Adrenal gland (tissue), 12 donors: ENCODE data around the gene MITF. TPM values are rescaled to one million over a fixed set of nuclear protein-coding genes. Genes with fewer than 3 reads are reported as not detected.

Experiments used
- DNase-seq, 7 donors: peaks; one replicate each; pipeline ENCODE4 v3.0.0-alpha.2; 2019 to 2020
- H3K27ac ChIP-seq, 5 donors: fragments of 200-600 bp; sonication (generic) in 4 of 5; 1 replicate in 3 of 5; 2 replicates in 2 of 5; pipeline versions ENCODE4 v1.5.1 to v1.8.0; 2016 to 2020; ENCODE audit warnings: mild to moderate bottlenecking in 1 of 5
- H3K27me3 ChIP-seq: fragments of 200-600 bp; 2 replicates; pipeline ENCODE4 v1.8.0; 2021
- H3K36me3 ChIP-seq, 2 donors: fragments of 200-600 bp; replicated peaks in 1 of 2; 1 replicate in 1 of 2; 2 replicates in 1 of 2; pipeline versions ENCODE4 v1.5.1 to v1.8.0; 2018 to 2022
- H3K4me1 ChIP-seq, 2 donors: fragments of 200-600 bp; replicated peaks in 1 of 2; 1 replicate in 1 of 2; 2 replicates in 1 of 2; pipeline versions ENCODE4 v1.5.1 to v1.8.0; 2018 to 2021
- H3K4me3 ChIP-seq, 4 donors: fragments of 200-600 bp; sonication (generic) in 3 of 4; one replicate each; pipeline ENCODE4 v1.5.1; 2016 to 2018
- H3K9me3 ChIP-seq, 3 donors: fragments of 200-600 bp; sonication (generic) in 1 of 3; replicated peaks in 1 of 3; 1 replicate in 2 of 3; 2 replicates in 1 of 3; pipeline versions ENCODE4 v1.5.1 to v1.8.0; 2016 to 2021
- CTCF ChIP-seq, 6 experiments: fragments of 450-650 bp in 4 of 6; fragments of 200-600 bp in 2 of 6; sonication (generic) in 1 of 6; IDR thresholded peaks; 1 replicate in 5 of 6; 2 replicates in 1 of 6; pipeline versions ENCODE4 v1.5.1 to v1.8.0; 2016 to 2021; ENCODE audit warnings: antibody characterized with exemption in 6 of 6, mild to moderate bottlenecking in 2 of 6, moderate library complexity in 1 of 6
- POLR2A ChIP-seq, 2 donors: fragments of 450-650 bp; IDR thresholded peaks; one replicate each; pipeline ENCODE4 v1.6.1; 2017; ENCODE audit warnings: antibody characterized with exemption in 2 of 2, mild to moderate bottlenecking in 2 of 2, moderate library complexity in 1 of 2
- WGBS, 4 donors: extraction: QIAGEN DNeasy Blood & Tissue Kit in 2 of 4; methylation state at CpG; one replicate each; pipeline versions ENCODE4 v1.1.5 to v1.1.7; 2013 to 2017; 5-methylcytosine and 5-hydroxymethylcytosine counted together
- intact Hi-C, 2 donors: fragments of 100-400 bp; cut with DNase I; formaldehyde crosslinking; loops; one replicate each; pipeline versions ENCODE4 v1.14.1 to v1.15.0; 2022 to 2023
- polyA plus RNA-seq, 3 donors: library from polyadenylated mRNA; stranded (reverse); fragments of 200-250 nt in 2 of 3; fragments of 350-450 nt in 1 of 3; fragmentation: Illumina TruSeq in 1 of 3; extraction: RNeasy Lipid Tissue Mini Kit (QIAGEN cat#74804) in 1 of 3; gene quantifications; one replicate each; pipeline ENCODE4 v1.2.3, GENCODE V29; 2013 to 2014
- total RNA-seq, 9 donors: library from RNA; depleted of rRNA in 4 of 9; stranded (reverse); fragments of >200 nt in 4 of 9; fragments of 120-200 nt in 1 of 9; fragmentation: NEBNext Ultra II Directional in 1 of 9; extraction: Animal tissue kit (Norgen Biotek cat#: 25700) in 1 of 9; gene quantifications; one replicate each; pipeline versions ENCODE4 v1.1.0 to v1.2.4, GENCODE V29; 2013 to 2023
- donor health status: healthy with polysubstance abuse.
- donor health status: Bipolar disorder and iron deficiency.
- donor health status: DM: yes; HTN: yes; CAD: no.
- donor health status: DM: no; HTN: no; CAD: no.
- donor health status: DM: no; HTN: no; CAD: no.
- donor health status: DM: yes; HTN: yes; CAD: no.

Gene MITF
- total and polyA plus RNA-seq, 12 donors = 2.4 to 23.4 (median 10.6) TPM

- H3K27me3 ChIP-seq = no peaks in the 10 kb centered on the region
- intact Hi-C loops = no loop called here
- TF ChIP-seq CTCF (IDR thresholded peaks at IDR 0.05) (no peak), POLR2A (IDR thresholded peaks at IDR 0.05) (no peak)
- peaks cover 0 to 7% of the 10 kb centered on the region in 2 donors for H3K4me1 ChIP-seq
- H3K36me3 ChIP-seq = no peaks in the 10 kb centered on the region
- H3K9me3 ChIP-seq = no peaks in the 10 kb centered on the region
- 72 to 83% (median 79%) methylated on average over 14 to 15 of the region's 15 CpGs for WGBS, 4 donors
- H3K4me3 ChIP-seq = no peak overlapping the region
- H3K27ac ChIP-seq = peak overlapping the region in 1 of 5 donors; percentile 55
- no peak for DNase-seq
Measured at GRCh38 chr3:70000028-70000410, 260.8 kb downstream of the MITF start.

GRCh38 chr3:70000563-70001081 is 261.4 kb downstream of the MITF start:
- no peaks in the 10 kb centered on the region for H3K27me3 ChIP-seq
- no peak overlapping the region for H3K27ac ChIP-seq
- intact Hi-C loops = no loop called here
- H3K36me3 ChIP-seq = no peaks in the 10 kb centered on the region
- peaks cover 0 to 7% of the 10 kb centered on the region in 2 donors for H3K4me1 ChIP-seq
- no peak overlapping the region for H3K4me3 ChIP-seq
- DNase-seq = no peak
- no peak for TF ChIP-seq POLR2A (IDR thresholded peaks at IDR 0.05)
- no peak for TF ChIP-seq CTCF (IDR thresholded peaks at IDR 0.05)
- no peaks in the 10 kb centered on the region for H3K9me3 ChIP-seq
- WGBS, 4 donors = 45 to 57% (median 51%) methylated on average over 4 of the region's 4 CpGs

- Histone ChIP-seq H3K27ac (no peak overlapping the region), H3K9me3 (no peaks in the 10 kb centered on the region), H3K36me3 (no peaks in the 10 kb centered on the region), H3K4me3 (no peak overlapping the region), H3K27me3 (no peaks in the 10 kb centered on the region), H3K4me1 (peaks cover 0 to 4% of the 10 kb centered on the region in 2 donors)
- no peak for DNase-seq
- TF ChIP-seq POLR2A (IDR thresholded peaks at IDR 0.05) = no peak
- no peak for TF ChIP-seq CTCF (IDR thresholded peaks at IDR 0.05)
- intact Hi-C loops = no loop called here
Measured at GRCh38 chr3:70003119-70003518, 263.9 kb downstream of the MITF start.

- Histone ChIP-seq H3K27ac (no peak overlapping the region), H3K4me3 (no peak overlapping the region), H3K9me3 (no peaks in the 10 kb centered on the region), H3K36me3 (no peaks in the 10 kb centered on the region), H3K4me1 (no peaks in the 10 kb centered on the region), H3K27me3 (no peaks in the 10 kb centered on the region)
- intact Hi-C loops = no loop called here
- DNase-seq = no peak
- WGBS, 4 donors = 69 to 81% (median 77%) methylated on average over 4 of the region's 4 CpGs
- TF ChIP-seq CTCF (IDR thresholded peaks at IDR 0.05) = no peak
- no peak for TF ChIP-seq POLR2A (IDR thresholded peaks at IDR 0.05)
Measured at GRCh38 chr3:70006089-70006488, 266.8 kb downstream of the MITF start.
